SU-DHL-6 (cell line): ENCODE measurements around the gene INPP1.

Source experiments
- EZH2phosphoT487 ChIP-seq: fragments of 200-600 bp; sonication (generic), shearing (Covaris generic); conservative IDR thresholded peaks from 2 replicates; pipeline ENCODE4 v1.6.1; 2018; ENCODE audit warnings: mild to moderate bottlenecking, antibody characterized with exemption, low read length, moderate library complexity, mixed read lengths
- TF ChIP-seq, protein P1 (sequence below): fragments of 200-600 bp; sonication (generic); IDR thresholded peaks from one replicate; pipeline ENCODE4 v1.5.1; 2017; ENCODE audit warnings: antibody characterized with exemption, mild to moderate bottlenecking, low read length, moderate library complexity; ENCODE audit not compliant: insufficient read depth, poor library complexity, severe bottlenecking

- TF ChIP-seq, protein P1, sequence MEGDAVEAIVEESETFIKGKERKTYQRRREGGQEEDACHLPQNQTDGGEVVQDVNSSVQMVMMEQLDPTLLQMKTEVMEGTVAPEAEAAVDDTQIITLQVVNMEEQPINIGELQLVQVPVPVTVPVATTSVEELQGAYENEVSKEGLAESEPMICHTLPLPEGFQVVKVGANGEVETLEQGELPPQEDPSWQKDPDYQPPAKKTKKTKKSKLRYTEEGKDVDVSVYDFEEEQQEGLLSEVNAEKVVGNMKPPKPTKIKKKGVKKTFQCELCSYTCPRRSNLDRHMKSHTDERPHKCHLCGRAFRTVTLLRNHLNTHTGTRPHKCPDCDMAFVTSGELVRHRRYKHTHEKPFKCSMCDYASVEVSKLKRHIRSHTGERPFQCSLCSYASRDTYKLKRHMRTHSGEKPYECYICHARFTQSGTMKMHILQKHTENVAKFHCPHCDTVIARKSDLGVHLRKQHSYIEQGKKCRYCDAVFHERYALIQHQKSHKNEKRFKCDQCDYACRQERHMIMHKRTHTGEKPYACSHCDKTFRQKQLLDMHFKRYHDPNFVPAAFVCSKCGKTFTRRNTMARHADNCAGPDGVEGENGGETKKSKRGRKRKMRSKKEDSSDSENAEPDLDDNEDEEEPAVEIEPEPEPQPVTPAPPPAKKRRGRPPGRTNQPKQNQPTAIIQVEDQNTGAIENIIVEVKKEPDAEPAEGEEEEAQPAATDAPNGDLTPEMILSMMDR = no peak
- no peak for TF ChIP-seq EZH2phosphoT487
These were observed 20.0 kb upstream of the INPP1 start for GRCh38 chr2:190323406-190323805.
